ENCODE measurements around the gene NDUFA6.
"Not testable (repeated sequence)": the region's sequence is repeated elsewhere in the genome, so short reads cannot be mapped to it uniquely, and the experiment has no call there.

NDUFA6 gene

GRCh38 chr22:42090596-42091454, at the start of gene NDUFA6:
NDUFA6 (minus strand) TSS chr22:42090772; CDS start chr22:42090744, 28 bp downstream.
- peak; percentile 99 for DNase-seq (ENCODE audit: low spot score)

GRCh38 chr22:42140153-42140552, 49.6 kb upstream of the NDUFA6 start:
- DNase-seq (ENCODE audit: low spot score), result not testable (repeated sequence)

GRCh38 chr22:42139508-42139907, 48.9 kb upstream of the NDUFA6 start:
- not testable (repeated sequence) for DNase-seq (ENCODE audit: low spot score)

- no peak for DNase-seq (ENCODE audit: low spot score)
These were observed 48.4 kb upstream of the NDUFA6 start for GRCh38 chr22:42138972-42139371.

GRCh38 chr22:42138122-42138770, 47.7 kb upstream of the NDUFA6 start:
- no peak for DNase-seq (ENCODE audit: low spot score)

GRCh38 chr22:42135688-42136087, 45.1 kb upstream of the NDUFA6 start:
- DNase-seq (ENCODE audit: low spot score), result not testable (repeated sequence)

GRCh38 chr22:42134100-42135020, 43.8 kb upstream of the NDUFA6 start:
- no peak for DNase-seq (ENCODE audit: low spot score)

- no peak for DNase-seq (ENCODE audit: low spot score)
These were observed 41.9 kb upstream of the NDUFA6 start for GRCh38 chr22:42132457-42132856.

- no peak for DNase-seq (ENCODE audit: low spot score)
These were observed 41.0 kb upstream of the NDUFA6 start for GRCh38 chr22:42131562-42131961.

GRCh38 chr22:42130639-42131431, 40.3 kb upstream of the NDUFA6 start, which contains the start of gene CYP2D6:
CYP2D6 (minus strand) TSS chr22:42130810; CDS start chr22:42130791, 19 bp downstream.
- not testable (repeated sequence) for DNase-seq (ENCODE audit: low spot score)

GRCh38 chr22:42130182-42130581, 39.6 kb upstream of the NDUFA6 start:
- not testable (repeated sequence) for DNase-seq (ENCODE audit: low spot score)

GRCh38 chr22:42128776-42129694, 38.5 kb upstream of the NDUFA6 start:
- not testable (repeated sequence) for DNase-seq (ENCODE audit: low spot score)

GRCh38 chr22:42128007-42128406, 37.4 kb upstream of the NDUFA6 start:
- not testable (repeated sequence) for DNase-seq (ENCODE audit: low spot score)

- no peak for DNase-seq (ENCODE audit: low spot score)
These were observed 37.0 kb upstream of the NDUFA6 start for GRCh38 chr22:42127606-42128005.

GRCh38 chr22:42123529-42123928, 33.0 kb upstream of the NDUFA6 start:
- DNase-seq (ENCODE audit: low spot score), result not testable (repeated sequence)

GRCh38 chr22:42120231-42121021, 29.9 kb upstream of the NDUFA6 start:
- not testable (repeated sequence) for DNase-seq (ENCODE audit: low spot score)

- DNase-seq (ENCODE audit: low spot score), result no peak
These were observed 26.4 kb upstream of the NDUFA6 start for GRCh38 chr22:42116848-42117424.

GRCh38 chr22:42115420-42115830, 24.9 kb upstream of the NDUFA6 start:
- DNase-seq (ENCODE audit: low spot score), result not testable (repeated sequence)

- peak; percentile 10 for DNase-seq (ENCODE audit: low spot score)
These were observed 24.1 kb upstream of the NDUFA6 start for GRCh38 chr22:42114721-42115120.

All from SW480 (cell line).